Muscle layer of duodenum (tissue), 2 donors: ENCODE measurements around the gene FAM181A.

Source experiments
- H3K27ac ChIP-seq: one replicate; pipeline ENCODE4 v1.7.0; 2013; ENCODE audit warnings: mild to moderate bottlenecking, low read length
- H3K27me3 ChIP-seq: one replicate; pipeline ENCODE4 v1.7.0; 2013; ENCODE audit warnings: low read depth, mild to moderate bottlenecking, control low read depth, low read length
- H3K36me3 ChIP-seq, 2 donors: one replicate each; pipeline ENCODE4 v1.7.0; 2013; ENCODE audit warnings: low read length in 2 of 2, control low read depth in 1 of 2, mild to moderate bottlenecking in 1 of 2; ENCODE audit not compliant: insufficient read depth in 2 of 2, control insufficient read depth in 1 of 2
- H3K4me1 ChIP-seq, 2 donors: one replicate each; pipeline ENCODE4 v1.7.0; 2013; ENCODE audit warnings: low read length in 2 of 2, mild to moderate bottlenecking in 2 of 2, control low read depth in 1 of 2, moderate library complexity in 1 of 2; ENCODE audit not compliant: insufficient read depth in 2 of 2, control insufficient read depth in 1 of 2
- H3K4me3 ChIP-seq, 2 donors: one replicate each; pipeline ENCODE4 v1.7.0; 2013; ENCODE audit warnings: low read length in 2 of 2, low read depth in 1 of 2, mild to moderate bottlenecking in 1 of 2
- H3K9me3 ChIP-seq, 2 donors: one replicate each; pipeline ENCODE4 v1.7.0; 2013; ENCODE audit warnings: low read length in 2 of 2, control low read depth in 1 of 2, mild to moderate bottlenecking in 1 of 2; ENCODE audit not compliant: control insufficient read depth in 1 of 2
- donor health status: healthy.

Gene FAM181A

GRCh38 chr14:93906341-93907329, 20.5 kb upstream of the FAM181A start:
- Histone ChIP-seq H3K27me3 (no peaks in the 10 kb centered on the region), H3K27ac (no peak overlapping the region), H3K36me3 (no peaks in the 10 kb centered on the region), H3K9me3 (no peaks in the 10 kb centered on the region), H3K4me1 (no peaks in the 10 kb centered on the region), H3K4me3 (no peak overlapping the region)

GRCh38 chr14:93909429-93910128, 17.6 kb upstream of the FAM181A start:
- no peaks in the 10 kb centered on the region for H3K27me3 ChIP-seq

GRCh38 chr14:93911975-93912615, 15.0 kb upstream of the FAM181A start:
- H3K27me3 ChIP-seq, result no peaks in the 10 kb centered on the region
- no peak overlapping the region for H3K4me3 ChIP-seq
- no peaks in the 10 kb centered on the region for H3K36me3 ChIP-seq
- H3K9me3 ChIP-seq, result peaks cover 0 to 6% of the 10 kb centered on the region in 2 donors
- H3K27ac ChIP-seq, result no peak overlapping the region
- no peaks in the 10 kb centered on the region for H3K4me1 ChIP-seq

More at GRCh38 chr14:93909429-93910128, 17.6 kb upstream of the FAM181A start:
- Histone ChIP-seq H3K4me3 (no peak overlapping the region), H3K36me3 (no peaks in the 10 kb centered on the region), H3K4me1 (no peaks in the 10 kb centered on the region), H3K9me3 (peaks cover 0 to 5% of the 10 kb centered on the region in 2 donors), H3K27ac (no peak overlapping the region)

- H3K4me1 ChIP-seq, result no peaks in the 10 kb centered on the region
Measured at GRCh38 chr14:93912782-93913181, 14.4 kb upstream of the FAM181A start.

GRCh38 chr14:93914278-93914677, 12.9 kb upstream of the FAM181A start:
- Histone ChIP-seq H3K4me3 (no peak overlapping the region), H3K27ac (no peak overlapping the region), H3K27me3 (no peaks in the 10 kb centered on the region), H3K4me1 (no peaks in the 10 kb centered on the region), H3K36me3 (no peaks in the 10 kb centered on the region), H3K9me3 (peaks cover 3 to 7% of the 10 kb centered on the region in 2 donors)

More at GRCh38 chr14:93912782-93913181, 14.4 kb upstream of the FAM181A start:
- Histone ChIP-seq H3K9me3 (peaks cover 0 to 6% of the 10 kb centered on the region in 2 donors), H3K4me3 (no peak overlapping the region), H3K36me3 (no peaks in the 10 kb centered on the region), H3K27ac (no peak overlapping the region), H3K27me3 (no peaks in the 10 kb centered on the region)

GRCh38 chr14:93915070-93915705, 12.0 kb upstream of the FAM181A start:
- H3K9me3 ChIP-seq, result peaks cover 5 to 9% of the 10 kb centered on the region in 2 donors
- H3K4me1 ChIP-seq, result no peaks in the 10 kb centered on the region
- H3K4me3 ChIP-seq, result no peak overlapping the region
- H3K27me3 ChIP-seq, result no peaks in the 10 kb centered on the region
- no peaks in the 10 kb centered on the region for H3K36me3 ChIP-seq
- no peak overlapping the region for H3K27ac ChIP-seq

- Histone ChIP-seq H3K4me1 (no peaks in the 10 kb centered on the region), H3K27ac (no peak overlapping the region), H3K4me3 (no peak overlapping the region), H3K27me3 (no peaks in the 10 kb centered on the region), H3K9me3 (peaks cover 5 to 9% of the 10 kb centered on the region in 2 donors), H3K36me3 (no peaks in the 10 kb centered on the region)
Measured at GRCh38 chr14:93915800-93916199, 11.3 kb upstream of the FAM181A start.

GRCh38 chr14:93916498-93916897, 10.6 kb upstream of the FAM181A start:
- peaks cover 5 to 9% of the 10 kb centered on the region in 2 donors for H3K9me3 ChIP-seq
- H3K27ac ChIP-seq, result no peak overlapping the region
- H3K4me1 ChIP-seq, result no peaks in the 10 kb centered on the region
- H3K27me3 ChIP-seq, result no peaks in the 10 kb centered on the region
- H3K36me3 ChIP-seq, result no peaks in the 10 kb centered on the region
- H3K4me3 ChIP-seq, result no peak overlapping the region

GRCh38 chr14:93917141-93917540, 10.0 kb upstream of the FAM181A start:
- H3K27me3 ChIP-seq, result no peaks in the 10 kb centered on the region
- no peak overlapping the region for H3K4me3 ChIP-seq
- peaks cover 5 to 9% of the 10 kb centered on the region in 2 donors for H3K9me3 ChIP-seq
- no peaks in the 10 kb centered on the region for H3K36me3 ChIP-seq
- H3K27ac ChIP-seq, result no peak overlapping the region
- H3K4me1 ChIP-seq, result no peaks in the 10 kb centered on the region

GRCh38 chr14:93921001-93921806, 5.9 kb upstream of the FAM181A start:
- no peaks in the 10 kb centered on the region for H3K4me1 ChIP-seq
- H3K4me3 ChIP-seq, result no peak overlapping the region
- H3K9me3 ChIP-seq, result peaks cover 3 to 5% of the 10 kb centered on the region in 2 donors
- no peaks in the 10 kb centered on the region for H3K27me3 ChIP-seq
- H3K36me3 ChIP-seq, result no peaks in the 10 kb centered on the region
- no peak overlapping the region for H3K27ac ChIP-seq
